A673 (cell line): Measurements from ENCODE around the gene DTYMK.

Experiments used
- CTCF ChIP-seq: fragments of 300-800, 200-600 bp; sonication (generic); conservative IDR thresholded peaks from 2 replicates; pipeline ENCODE4 v1.5.1; 2017; ENCODE audit warnings: low read depth, mild to moderate bottlenecking, antibody characterized with exemption, low read length, moderate library complexity, mixed read lengths
- EZH2 ChIP-seq: fragments of 200-600 bp; sonication (generic); IDR thresholded peaks from 2 replicates; pipeline ENCODE4 v1.6.1; 2017; ENCODE audit warnings: borderline replicate concordance, low read depth, mild to moderate bottlenecking, mixed read lengths, antibody characterized with exemption, low read length; ENCODE audit not compliant: poor library complexity, severe bottlenecking

GRCh38 chr2:241736111-241736510 is 49.5 kb upstream of the DTYMK start:
- TF ChIP-seq CTCF (no peak), EZH2 (no peak)
